GM18502 (cell line): Measurements from ENCODE around the gene BRINP3.
"Not testable (repeated sequence)": the region's sequence is repeated elsewhere in the genome, so short reads cannot be mapped to it uniquely, and the experiment has no call there.

ENCODE experiments used
- ATAC-seq: cut with Tn5 transposase; IDR thresholded peaks from one replicate; pipeline ENCODE4 v1.9.1; 2021; ENCODE audit warnings: mild to moderate bottlenecking; ENCODE audit not compliant: unreplicated experiment, poor library complexity

BRINP3 gene

DNA sequence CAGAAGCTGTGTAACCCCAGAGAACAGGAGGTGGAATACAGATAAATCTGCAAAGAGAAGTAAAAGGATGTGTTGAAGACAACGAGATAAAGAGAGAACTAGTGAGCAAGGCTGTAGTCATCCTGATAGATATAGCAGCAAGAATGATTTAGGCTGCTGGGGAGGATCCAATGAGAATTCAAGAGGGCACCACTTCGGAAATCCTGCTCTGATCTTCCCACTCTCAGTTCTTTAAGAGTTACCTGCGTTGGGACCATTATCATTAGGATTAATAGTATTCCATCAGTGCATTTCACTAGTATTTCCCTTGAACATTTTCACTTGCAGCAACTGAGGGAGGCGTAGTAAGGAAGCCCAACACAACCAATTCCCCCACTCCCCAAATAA lies at the start of gene BRINP3:
Gene BRINP3, minus strand, starts transcription at position 103 of the 387 bp plus-strand sequence.
- ATAC-seq, result peak; percentile 4

- ATAC-seq, result no peak
These were observed 33.9 kb upstream of the BRINP3 start for GRCh38 chr1:190511554-190511953.

DNA sequence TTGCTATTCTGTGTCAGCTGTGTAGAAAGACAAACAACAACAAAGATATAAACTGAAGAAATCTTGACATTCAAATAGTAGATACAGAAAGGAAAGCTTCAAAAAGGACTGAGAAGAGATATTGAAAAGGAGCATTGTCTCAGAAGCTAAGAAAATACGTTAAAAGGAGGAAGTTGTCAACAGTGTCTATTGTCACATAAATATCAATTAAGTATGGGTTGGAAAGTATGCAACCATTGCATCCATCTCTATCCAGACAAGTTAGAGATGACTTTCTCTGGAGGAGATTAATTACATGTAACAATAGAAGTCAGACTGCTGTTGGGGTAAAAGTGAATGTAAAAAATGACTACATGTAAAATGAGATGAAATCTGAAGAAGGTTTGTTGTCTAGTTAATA lies 29.7 kb upstream of the BRINP3 start:
- no peak for ATAC-seq

- not testable (repeated sequence) for ATAC-seq
These were observed 26.9 kb upstream of the BRINP3 start for GRCh38 chr1:190504539-190504938.

- no peak for ATAC-seq
These were observed 19.9 kb upstream of the BRINP3 start for GRCh38 chr1:190497565-190497964.

DNA sequence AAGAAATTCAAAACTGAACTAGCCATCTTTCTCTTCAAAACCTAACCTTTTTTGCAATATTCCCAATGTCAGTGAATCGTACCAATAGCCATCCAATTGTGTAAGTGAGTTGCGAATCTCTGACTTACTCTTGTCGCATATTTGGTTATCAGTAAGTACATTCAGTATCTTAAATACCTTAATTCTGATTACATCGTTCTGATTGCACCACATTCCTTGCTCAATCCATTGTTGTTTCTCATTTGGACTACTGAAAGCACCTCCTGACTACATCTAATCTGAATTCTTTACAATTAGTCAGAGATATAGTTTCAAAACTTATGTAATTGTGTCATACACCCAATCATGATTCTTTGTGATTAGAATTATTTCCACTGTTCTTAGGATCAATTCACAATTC lies 16.8 kb upstream of the BRINP3 start:
- ATAC-seq, result no peak

GRCh38 chr1:190491404-190491803 lies 13.7 kb upstream of the BRINP3 start:
- ATAC-seq, result no peak

- ATAC-seq, result no peak
These were observed 6.4 kb upstream of the BRINP3 start for GRCh38 chr1:190484045-190484444.

GRCh38 chr1:190480231-190480630 lies 2.6 kb upstream of the BRINP3 start:
- ATAC-seq, result no peak

DNA sequence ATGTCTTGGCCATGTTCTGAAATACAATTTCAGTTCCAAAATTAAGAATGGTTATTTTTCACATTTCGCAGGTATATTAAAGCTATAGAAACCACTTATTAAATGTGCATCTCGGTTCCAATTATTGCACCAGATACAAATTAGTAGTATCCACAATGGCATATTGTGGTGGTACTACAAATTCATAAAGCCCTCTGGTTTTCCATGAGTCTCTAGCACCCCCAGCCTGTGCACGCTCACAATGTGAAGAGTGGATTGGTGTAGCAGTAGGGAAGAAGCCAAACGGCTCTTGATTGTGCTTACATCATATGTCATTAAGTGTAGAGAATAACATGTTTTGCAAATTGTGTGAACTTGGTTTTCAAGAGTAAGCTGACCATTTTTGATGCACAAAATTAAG lies 1.9 kb upstream of the BRINP3 start:
- ATAC-seq, result no peak

- ATAC-seq, result no peak
These were observed 1.4 kb upstream of the BRINP3 start for GRCh38 chr1:190479050-190479397.

DNA sequence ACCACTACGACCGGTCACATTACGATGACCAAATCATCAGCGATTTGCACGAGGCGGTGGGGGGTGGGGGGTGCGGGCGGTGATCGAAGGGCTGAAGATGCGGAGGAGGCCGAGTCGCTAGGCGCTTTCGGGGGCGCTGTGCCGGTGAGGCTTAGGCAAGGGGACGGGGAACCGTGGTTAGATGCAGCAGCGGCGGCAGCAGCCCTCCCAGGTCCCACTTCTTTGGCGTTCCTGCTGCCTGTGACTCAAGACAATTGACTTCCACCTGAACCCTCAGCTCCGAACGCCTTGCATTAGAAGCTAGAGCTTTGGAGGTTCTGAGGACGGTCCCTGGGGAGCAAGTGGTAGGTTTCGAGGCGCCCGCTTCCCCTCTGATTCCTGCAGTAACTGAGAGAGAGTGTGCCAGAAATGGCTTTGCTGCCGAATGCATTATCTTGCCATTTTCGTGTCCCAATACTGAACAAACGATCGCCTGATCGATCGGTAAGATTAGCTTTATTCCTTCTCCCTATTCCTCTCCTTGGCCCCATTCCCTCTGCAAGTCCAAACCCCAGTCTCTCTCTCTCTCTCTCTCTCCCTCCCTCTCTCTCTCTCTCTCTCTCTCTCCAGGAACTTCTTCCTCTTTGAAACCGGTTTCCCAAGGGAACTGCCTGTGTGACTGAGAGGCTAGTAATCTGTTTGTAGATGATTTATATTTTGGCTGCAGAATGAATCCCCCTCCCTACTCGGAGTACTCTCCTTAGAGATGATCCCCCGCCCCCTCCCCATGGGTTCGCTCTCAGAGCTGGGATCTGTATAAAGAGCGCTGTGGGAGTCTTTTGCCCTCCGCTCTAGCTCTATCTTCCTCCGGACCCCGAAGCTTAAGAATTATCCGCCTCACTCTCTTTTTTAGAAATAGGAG lies 735 bp upstream of the BRINP3 start:
- ATAC-seq, result peak; percentile 74

DNA sequence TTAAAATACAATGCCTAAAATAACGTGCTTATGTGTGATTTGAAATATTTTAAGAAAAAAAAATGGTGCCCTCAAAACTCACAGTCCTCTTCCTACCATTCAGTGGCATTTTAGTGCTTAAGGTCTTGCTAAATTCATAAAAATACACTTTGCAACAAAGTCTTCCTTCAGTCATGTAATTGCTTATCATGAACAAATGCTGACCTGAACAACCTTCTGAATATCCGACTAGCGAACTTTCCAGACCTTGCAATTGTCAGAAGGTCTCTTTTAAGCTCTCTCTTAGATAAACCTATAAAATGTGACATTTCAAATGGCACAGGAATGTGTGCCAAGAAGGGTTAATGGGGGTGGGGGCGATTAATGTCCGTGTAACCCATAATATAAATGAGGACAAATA lies 858 bp downstream of the BRINP3 start:
- no peak for ATAC-seq

- no peak for ATAC-seq
These were observed 1.3 kb downstream of the BRINP3 start for GRCh38 chr1:190476321-190476720.

DNA sequence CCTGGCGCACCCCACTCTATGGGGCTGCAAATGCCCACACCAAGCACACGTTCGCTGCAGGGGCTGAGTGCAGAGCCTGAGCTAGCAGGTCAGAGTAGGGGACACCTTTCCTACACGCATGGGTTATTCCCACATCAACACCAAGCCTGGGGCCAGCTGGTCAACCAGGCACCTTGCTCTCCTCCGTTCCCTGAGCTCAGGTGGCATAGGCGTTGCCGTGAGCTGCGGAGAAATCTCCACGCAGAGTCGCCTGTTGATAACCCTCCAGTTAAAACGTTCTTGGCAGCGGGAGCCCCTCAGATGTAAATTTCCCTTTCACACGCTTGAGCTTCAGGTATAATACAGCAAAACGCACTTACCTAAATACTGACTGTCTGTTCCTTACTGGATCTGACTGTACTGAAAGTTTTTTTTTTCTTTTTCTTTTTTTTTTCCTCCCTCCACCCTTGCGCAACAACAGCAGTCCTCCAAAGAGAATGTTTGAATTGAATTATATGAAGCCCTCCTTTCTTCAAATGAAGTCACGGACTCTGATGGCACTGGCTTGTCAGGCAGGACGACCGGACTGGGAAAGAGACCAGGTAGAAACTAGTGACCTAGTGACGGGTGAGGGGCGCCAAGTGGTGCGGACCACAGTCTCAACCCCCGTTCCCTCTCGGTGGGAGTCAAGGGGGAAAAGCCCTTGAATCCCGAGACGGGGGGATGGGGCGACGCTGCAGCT lies 2.1 kb downstream of the BRINP3 start:
- ATAC-seq, result no peak

DNA sequence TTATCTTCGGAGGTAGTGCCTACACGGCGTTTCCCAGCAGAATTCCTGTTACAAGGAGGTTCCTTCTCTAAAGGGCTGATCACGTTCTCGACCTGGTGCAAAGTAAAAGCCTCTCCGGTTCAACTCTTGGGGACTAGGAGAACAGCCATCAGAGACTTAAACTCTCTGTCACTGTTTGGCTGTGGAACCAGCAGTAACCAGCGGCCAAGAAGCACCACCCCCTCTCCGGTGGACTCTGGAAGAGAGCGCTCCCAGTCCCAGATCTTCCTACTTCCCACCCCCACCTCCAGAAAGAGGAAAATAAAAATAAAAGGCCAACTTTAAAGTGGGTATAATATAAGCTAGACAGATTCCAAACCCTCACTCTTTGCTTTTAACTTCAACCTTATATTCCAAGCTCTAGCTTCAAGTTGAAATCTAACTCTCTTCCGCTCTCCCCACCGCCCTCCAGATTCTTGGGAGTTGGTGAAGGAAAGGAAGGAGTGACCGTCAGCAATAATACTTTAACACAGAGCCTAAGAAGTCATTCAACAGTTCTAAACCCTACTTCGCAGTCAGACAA lies 2.9 kb downstream of the BRINP3 start:
- no peak for ATAC-seq

GRCh38 chr1:190474010-190474409 lies 3.7 kb downstream of the BRINP3 start:
- no peak for ATAC-seq

- ATAC-seq, result no peak
These were observed 5.2 kb downstream of the BRINP3 start for GRCh38 chr1:190472494-190472893.

DNA sequence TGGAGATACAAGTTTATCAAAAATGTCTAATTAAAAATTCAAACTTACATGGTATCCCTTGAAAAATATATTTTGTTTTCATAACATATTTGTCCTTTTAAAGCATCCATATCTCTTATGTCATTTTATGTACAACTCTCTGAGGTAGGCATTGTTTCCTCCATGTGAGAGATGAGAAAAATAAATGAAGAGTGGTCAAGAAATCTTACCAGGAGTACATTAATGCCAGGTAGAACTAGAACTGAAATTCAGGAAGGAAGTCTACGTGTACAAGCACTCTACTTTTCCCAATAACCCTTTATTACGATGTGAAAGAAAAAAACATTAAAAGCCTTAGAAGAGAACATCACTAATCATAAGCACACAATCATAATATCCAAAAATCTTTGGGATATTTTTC lies 5.6 kb downstream of the BRINP3 start:
- ATAC-seq, result no peak

GRCh38 chr1:190464690-190465089 lies 13.0 kb downstream of the BRINP3 start:
- ATAC-seq, result no peak

DNA sequence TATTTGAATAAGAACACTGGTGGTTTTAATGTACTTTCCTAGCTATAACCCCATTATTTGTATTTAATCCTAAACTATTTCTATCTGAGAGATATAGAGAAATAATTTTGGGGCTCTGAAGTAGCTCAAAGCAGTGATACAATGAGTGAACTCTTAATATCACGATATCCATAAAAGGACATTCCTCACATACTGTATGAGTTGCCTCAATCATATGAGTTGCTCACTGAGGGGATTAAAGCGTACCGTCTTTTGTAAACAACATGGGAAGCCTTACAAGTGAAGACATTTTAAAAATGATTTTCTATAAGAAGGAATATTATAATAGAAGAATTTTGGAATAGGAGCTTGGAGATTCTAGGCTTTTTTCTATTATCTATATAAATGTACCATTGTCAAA lies 21.5 kb downstream of the BRINP3 start:
- ATAC-seq, result no peak
